GM19023 (cell line): ENCODE measurements around the gene CORO1A.
"Not testable (repeated sequence)": the region's sequence is repeated elsewhere in the genome, so short reads cannot be mapped to it uniquely, and the experiment has no call there.

Experiments
- ATAC-seq: cut with Tn5 transposase; IDR thresholded peaks from one replicate; pipeline ENCODE4 v1.9.1; 2021; ENCODE audit warnings: mild to moderate bottlenecking, moderate library complexity; ENCODE audit not compliant: unreplicated experiment

The CORO1A gene

GRCh38 chr16:30199049-30199448 is 15.6 kb downstream of the CORO1A start, which contains the start of gene SULT1A3:
Gene SULT1A3 (plus strand): TSS chr16:30199255. CDS start chr16:30200729, 1,474 bp downstream.
- not testable (repeated sequence) for ATAC-seq

DNA sequence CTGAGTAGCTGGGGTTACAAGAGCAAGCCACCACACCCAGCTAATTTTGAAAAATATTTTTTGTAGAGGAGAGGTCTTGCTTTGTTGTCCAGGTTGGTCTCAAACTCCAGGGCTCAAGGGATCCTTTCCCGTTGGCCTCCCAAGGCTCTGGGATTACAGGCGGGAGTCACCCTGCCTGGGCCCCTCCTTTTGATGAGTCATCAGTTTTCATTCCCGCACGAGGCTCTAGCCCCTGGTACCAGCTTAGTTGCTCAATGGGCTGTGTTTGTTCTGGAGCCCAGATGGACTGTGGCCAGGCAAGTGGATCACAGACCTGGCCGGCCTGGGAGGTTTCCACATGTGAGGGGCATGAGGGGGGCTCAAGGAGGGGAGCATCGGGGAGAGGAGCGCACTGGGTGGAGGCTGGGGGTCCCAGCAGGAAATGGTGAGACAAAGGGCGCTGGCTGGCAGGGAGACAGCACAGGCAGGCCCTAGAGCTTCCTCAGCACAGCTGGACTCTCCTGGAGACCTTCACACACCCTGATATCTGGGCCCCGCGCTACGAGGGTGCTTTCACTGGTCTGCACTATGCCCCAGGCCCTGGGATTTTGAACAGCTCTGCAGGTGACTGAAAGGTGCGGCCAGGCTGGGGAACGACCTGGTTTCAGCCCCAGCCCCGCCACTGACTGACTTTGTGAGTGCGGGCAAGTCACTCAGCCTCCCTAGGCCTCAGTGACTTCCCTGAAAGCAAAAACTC is 16.4 kb downstream of the CORO1A start:
- ATAC-seq = not testable (repeated sequence)

DNA sequence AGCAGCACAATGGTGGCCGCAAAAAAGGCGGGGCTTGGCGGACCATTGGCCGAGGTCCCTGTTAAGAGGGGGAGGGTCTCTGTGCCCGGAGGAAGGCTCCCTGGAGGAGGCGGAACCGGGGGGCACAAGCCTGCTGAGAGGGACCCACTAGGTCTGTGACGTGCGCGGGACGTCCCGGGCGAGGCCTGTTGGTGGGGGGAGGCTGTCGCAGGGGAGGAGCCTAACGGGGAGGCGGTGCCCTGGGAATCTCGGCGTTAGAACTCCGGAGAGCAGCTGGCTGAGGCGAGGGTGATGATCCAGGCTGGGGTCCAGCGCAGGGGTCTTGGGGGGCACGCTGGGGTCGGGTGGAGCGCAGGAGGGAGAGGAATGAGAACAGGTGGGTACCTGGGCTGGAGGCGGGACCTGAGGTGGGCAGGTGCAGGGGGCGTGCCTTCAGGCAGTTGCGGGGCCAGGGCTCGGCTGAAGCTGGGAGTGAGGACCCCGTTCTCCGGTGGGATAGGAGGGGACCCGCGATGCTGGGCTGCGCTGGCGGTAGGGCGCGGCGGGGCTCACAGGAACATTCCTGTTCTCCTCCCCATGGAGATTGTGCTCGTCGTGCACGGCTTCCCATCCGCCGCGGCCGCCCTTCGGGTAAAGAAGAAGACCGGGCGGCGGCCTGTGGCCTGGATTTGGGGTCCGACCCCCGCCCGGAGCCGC is 22.3 kb downstream of the CORO1A start:
- not testable (repeated sequence) for ATAC-seq

DNA sequence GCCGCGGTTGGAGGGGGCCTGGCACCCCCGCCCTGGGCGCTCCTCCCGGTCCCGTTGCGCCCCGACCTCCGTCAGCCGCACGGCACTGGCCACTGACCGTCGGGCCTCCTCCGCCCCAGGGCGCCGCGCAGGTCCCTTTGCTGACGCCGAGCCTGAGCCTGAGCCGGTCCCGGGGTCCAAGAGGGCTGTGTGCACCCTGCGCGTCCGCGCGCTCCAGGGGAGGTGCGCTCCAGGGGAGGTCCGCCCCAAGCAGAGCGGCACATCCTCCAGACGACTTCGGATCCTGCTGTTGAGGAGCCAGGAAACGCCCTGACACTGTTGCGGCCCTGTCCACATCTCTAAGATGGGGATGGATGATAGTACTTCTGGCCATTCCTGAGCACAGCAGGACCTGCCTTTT is 22.9 kb downstream of the CORO1A start:
- ATAC-seq = not testable (repeated sequence)

- not testable (repeated sequence) for ATAC-seq
Observed at GRCh38 chr16:30207063-30207704, 23.8 kb downstream of the CORO1A start.

GRCh38 chr16:30209032-30209431 is 25.6 kb downstream of the CORO1A start:
- ATAC-seq = not testable (repeated sequence)

DNA sequence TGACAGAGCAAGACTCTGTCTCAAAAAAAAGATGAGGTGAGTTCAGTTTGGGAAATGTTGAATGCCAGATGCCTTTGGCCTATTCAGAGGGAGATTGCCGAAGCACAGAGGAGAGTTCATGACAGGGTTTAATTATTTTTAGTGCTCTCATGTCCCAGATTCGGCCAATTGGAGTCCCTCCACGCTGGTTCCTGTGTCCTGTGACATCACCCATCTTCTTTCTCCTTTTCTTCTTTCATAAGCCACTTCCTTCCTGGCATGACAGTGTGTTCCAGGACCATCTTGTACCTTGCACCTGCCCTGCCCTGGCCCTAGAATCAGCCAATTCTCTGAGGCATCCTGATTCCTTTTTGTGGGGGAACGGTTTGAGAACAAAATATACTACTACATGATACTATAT is 28.0 kb downstream of the CORO1A start:
- not testable (repeated sequence) for ATAC-seq

- not testable (repeated sequence) for ATAC-seq
Observed at GRCh38 chr16:30217082-30217481, 33.7 kb downstream of the CORO1A start.
